K562 (cell line): ENCODE data around the gene BCL7C. TPM values are rescaled to one million over a fixed set of nuclear protein-coding genes. Genes with fewer than 3 reads are reported as not detected.
A peak's percentile ranks its signal among the peaks of the same experiment; 100 is the strongest.

Experiments
- ARID2 ChIP-seq: fragments of 450-650 bp; IDR thresholded peaks from 2 replicates; pipeline ENCODE4 v1.6.1; 2017; ENCODE audit warnings: antibody characterized with exemption, mild to moderate bottlenecking
- L3MBTL2 ChIP-seq: fragments of 450-650 bp; IDR thresholded peaks from 2 replicates; pipeline ENCODE4 v1.6.1; 2016; ENCODE audit warnings: mild to moderate bottlenecking, moderate library complexity
- TAF1 ChIP-seq: IDR thresholded peaks from 2 replicates; pipeline ENCODE4 v1.6.1; 2011; ENCODE audit warnings: mild to moderate bottlenecking, low read length, moderate library complexity; ENCODE audit not compliant: insufficient read depth, control insufficient read depth, severe bottlenecking; ENCODE audit errors: extremely low read depth
- ZBTB17 ChIP-seq: fragments of 450-650 bp; formaldehyde crosslinking; IDR thresholded peaks from 2 replicates; pipeline ENCODE4 v1.4.0; 2020; ENCODE audit warnings: mild to moderate bottlenecking
- polyA plus RNA-seq, 8 experiments: library from polyadenylated mRNA; depleted of rRNA in 4 of 8; stranded (reverse) in 5 of 8; unstranded in 3 of 8; fragments of >200 nt; fragmentation: Nextera tagmentation in 2 of 8; fragmentation: Illumina TruSeq in 1 of 8; extraction: Ambion mirVana in 2 of 8; extraction: Trizol in 1 of 8; gene quantifications; 2 replicates each; pipeline versions ENCODE4 v1.2.1 to v1.2.3, GENCODE V29; 2011 to 2014; ENCODE audit warnings: inconsistent platforms in 1 of 8, missing spikeins in 1 of 8
- total RNA-seq, 7 experiments: library from RNA; depleted of rRNA in 6 of 7; stranded (reverse); fragments of >200 nt in 6 of 7; fragmentation: Illumina TruSeq in 2 of 7; extraction: Trizol in 2 of 7; gene quantifications; 2 replicates each; pipeline versions ENCODE4 v1.2.1 to v1.2.3, GENCODE V29; 2011 to 2021; ENCODE audit warnings: low replicate concordance in 1 of 7
- TF ChIP-seq, protein P1 (sequence below), 2 experiments: fragments of 450-650 bp in 1 of 2; sonication (generic) in 1 of 2; formaldehyde crosslinking in 1 of 2; IDR thresholded peaks; 2 replicates each; pipeline versions ENCODE4 v1.7.1 to v1.9.0; 2016 to 2022; ENCODE audit warnings: inconsistent platforms in 1 of 2, mild to moderate bottlenecking in 1 of 2, missing genetic modification reagents in 1 of 2
- TF ChIP-seq, protein P2 (sequence below): fragments of 250-450 bp; sonication (Bioruptor Pico); IDR thresholded peaks from 2 replicates; pipeline ENCODE4 v1.4.0; 2020; ENCODE audit warnings: mild to moderate bottlenecking, moderate library complexity, borderline replicate concordance
- TF ChIP-seq, protein P3 (sequence below): fragments of 250-450 bp; sonication (Bioruptor Pico); IDR thresholded peaks from 2 replicates; pipeline ENCODE4 v1.8.0; 2022; ENCODE audit warnings: moderate library complexity, mild to moderate bottlenecking, inconsistent platforms
- TF ChIP-seq, protein P4 (sequence below): sonication (generic); formaldehyde crosslinking; IDR thresholded peaks from 2 replicates; pipeline ENCODE4 v1.8.1; 2023; ENCODE audit warnings: missing genetic modification reagents, mild to moderate bottlenecking, borderline replicate concordance

Gene BCL7C
- total and polyA plus RNA-seq, 9 of the 15 experiments (the other 6 are each of a cell fraction or from before 2014, with no cell fraction given), result 1.7 to 85.8 (median 19.6) TPM

DNA sequence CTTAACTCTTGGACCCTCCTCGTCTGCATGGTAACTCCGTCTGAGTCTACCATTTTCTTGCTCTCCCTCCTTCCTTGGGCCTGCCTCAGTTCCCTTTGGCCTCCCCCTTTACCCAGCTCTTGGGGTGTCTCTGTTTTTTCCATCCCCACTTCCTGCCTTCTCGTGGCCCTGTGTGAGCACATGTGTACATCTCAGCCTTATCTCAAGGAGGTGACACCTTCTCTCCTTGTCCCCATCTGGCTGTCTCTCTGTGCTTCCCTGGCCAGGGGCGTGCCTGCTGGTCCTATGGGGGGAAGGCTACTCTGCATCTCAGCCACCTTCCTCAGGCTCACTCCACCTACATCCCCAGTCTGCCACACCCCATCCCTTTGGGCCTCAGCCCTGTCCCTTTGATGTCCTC is 9.1 kb upstream of the BCL7C start (continued):
- TF ChIP-seq, protein P1, sequence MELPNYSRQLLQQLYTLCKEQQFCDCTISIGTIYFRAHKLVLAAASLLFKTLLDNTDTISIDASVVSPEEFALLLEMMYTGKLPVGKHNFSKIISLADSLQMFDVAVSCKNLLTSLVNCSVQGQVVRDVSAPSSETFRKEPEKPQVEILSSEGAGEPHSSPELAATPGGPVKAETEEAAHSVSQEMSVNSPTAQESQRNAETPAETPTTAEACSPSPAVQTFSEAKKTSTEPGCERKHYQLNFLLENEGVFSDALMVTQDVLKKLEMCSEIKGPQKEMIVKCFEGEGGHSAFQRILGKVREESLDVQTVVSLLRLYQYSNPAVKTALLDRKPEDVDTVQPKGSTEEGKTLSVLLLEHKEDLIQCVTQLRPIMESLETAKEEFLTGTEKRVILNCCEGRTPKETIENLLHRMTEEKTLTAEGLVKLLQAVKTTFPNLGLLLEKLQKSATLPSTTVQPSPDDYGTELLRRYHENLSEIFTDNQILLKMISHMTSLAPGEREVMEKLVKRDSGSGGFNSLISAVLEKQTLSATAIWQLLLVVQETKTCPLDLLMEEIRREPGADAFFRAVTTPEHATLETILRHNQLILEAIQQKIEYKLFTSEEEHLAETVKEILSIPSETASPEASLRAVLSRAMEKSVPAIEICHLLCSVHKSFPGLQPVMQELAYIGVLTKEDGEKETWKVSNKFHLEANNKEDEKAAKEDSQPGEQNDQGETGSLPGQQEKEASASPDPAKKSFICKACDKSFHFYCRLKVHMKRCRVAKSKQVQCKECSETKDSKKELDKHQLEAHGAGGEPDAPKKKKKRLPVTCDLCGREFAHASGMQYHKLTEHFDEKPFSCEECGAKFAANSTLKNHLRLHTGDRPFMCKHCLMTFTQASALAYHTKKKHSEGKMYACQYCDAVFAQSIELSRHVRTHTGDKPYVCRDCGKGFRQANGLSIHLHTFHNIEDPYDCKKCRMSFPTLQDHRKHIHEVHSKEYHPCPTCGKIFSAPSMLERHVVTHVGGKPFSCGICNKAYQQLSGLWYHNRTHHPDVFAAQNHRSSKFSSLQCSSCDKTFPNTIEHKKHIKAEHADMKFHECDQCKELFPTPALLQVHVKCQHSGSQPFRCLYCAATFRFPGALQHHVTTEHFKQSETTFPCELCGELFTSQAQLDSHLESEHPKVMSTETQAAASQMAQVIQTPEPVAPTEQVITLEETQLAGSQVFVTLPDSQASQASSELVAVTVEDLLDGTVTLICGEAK (IDR thresholded peaks at IDR 0.05), result 0 out of 2 replicates have a peak, but pooled peaks have one; percentile 19
- TF ChIP-seq, protein P1 (CRISPR knock-in tag; IDR thresholded peaks at IDR 0.05), result no peak
- TF ChIP-seq, protein P2, sequence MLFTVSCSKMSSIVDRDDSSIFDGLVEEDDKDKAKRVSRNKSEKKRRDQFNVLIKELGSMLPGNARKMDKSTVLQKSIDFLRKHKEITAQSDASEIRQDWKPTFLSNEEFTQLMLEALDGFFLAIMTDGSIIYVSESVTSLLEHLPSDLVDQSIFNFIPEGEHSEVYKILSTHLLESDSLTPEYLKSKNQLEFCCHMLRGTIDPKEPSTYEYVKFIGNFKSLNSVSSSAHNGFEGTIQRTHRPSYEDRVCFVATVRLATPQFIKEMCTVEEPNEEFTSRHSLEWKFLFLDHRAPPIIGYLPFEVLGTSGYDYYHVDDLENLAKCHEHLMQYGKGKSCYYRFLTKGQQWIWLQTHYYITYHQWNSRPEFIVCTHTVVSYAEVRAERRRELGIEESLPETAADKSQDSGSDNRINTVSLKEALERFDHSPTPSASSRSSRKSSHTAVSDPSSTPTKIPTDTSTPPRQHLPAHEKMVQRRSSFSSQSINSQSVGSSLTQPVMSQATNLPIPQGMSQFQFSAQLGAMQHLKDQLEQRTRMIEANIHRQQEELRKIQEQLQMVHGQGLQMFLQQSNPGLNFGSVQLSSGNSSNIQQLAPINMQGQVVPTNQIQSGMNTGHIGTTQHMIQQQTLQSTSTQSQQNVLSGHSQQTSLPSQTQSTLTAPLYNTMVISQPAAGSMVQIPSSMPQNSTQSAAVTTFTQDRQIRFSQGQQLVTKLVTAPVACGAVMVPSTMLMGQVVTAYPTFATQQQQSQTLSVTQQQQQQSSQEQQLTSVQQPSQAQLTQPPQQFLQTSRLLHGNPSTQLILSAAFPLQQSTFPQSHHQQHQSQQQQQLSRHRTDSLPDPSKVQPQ (CRISPR knock-in tag), result no peak
- TF ChIP-seq TAF1 (peak; percentile 6), L3MBTL2 (peak; percentile 53; the same call in 1 of the 2 replicates), ARID2 (no peak), ZBTB17 (CRISPR knock-in tag) (no peak)
- TF ChIP-seq, protein P3, sequence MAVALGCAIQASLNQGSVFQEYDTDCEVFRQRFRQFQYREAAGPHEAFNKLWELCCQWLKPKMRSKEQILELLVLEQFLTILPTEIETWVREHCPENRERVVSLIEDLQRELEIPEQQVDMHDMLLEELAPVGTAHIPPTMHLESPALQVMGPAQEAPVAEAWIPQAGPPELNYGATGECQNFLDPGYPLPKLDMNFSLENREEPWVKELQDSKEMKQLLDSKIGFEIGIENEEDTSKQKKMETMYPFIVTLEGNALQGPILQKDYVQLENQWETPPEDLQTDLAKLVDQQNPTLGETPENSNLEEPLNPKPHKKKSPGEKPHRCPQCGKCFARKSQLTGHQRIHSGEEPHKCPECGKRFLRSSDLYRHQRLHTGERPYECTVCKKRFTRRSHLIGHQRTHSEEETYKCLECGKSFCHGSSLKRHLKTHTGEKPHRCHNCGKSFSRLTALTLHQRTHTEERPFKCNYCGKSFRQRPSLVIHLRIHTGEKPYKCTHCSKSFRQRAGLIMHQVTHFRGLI, result no peak
- TF ChIP-seq, protein P4, sequence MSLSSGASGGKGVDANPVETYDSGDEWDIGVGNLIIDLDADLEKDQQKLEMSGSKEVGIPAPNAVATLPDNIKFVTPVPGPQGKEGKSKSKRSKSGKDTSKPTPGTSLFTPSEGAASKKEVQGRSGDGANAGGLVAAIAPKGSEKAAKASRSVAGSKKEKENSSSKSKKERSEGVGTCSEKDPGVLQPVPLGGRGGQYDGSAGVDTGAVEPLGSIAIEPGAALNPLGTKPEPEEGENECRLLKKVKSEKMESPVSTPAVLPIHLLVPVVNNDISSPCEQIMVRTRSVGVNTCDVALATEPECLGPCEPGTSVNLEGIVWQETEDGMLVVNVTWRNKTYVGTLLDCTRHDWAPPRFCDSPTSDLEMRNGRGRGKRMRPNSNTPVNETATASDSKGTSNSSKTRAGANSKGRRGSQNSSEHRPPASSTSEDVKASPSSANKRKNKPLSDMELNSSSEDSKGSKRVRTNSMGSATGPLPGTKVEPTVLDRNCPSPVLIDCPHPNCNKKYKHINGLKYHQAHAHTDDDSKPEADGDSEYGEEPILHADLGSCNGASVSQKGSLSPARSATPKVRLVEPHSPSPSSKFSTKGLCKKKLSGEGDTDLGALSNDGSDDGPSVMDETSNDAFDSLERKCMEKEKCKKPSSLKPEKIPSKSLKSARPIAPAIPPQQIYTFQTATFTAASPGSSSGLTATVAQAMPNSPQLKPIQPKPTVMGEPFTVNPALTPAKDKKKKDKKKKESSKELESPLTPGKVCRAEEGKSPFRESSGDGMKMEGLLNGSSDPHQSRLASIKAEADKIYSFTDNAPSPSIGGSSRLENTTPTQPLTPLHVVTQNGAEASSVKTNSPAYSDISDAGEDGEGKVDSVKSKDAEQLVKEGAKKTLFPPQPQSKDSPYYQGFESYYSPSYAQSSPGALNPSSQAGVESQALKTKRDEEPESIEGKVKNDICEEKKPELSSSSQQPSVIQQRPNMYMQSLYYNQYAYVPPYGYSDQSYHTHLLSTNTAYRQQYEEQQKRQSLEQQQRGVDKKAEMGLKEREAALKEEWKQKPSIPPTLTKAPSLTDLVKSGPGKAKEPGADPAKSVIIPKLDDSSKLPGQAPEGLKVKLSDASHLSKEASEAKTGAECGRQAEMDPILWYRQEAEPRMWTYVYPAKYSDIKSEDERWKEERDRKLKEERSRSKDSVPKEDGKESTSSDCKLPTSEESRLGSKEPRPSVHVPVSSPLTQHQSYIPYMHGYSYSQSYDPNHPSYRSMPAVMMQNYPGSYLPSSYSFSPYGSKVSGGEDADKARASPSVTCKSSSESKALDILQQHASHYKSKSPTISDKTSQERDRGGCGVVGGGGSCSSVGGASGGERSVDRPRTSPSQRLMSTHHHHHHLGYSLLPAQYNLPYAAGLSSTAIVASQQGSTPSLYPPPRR (CRISPR knock-in tag), result no peak
